H7 (cell line): Measurements from ENCODE around the gene PPY. TPM values are rescaled to one million over a fixed set of nuclear protein-coding genes. Genes with fewer than 3 reads are reported as not detected.
"Not testable (repeated sequence)": the region's sequence is repeated elsewhere in the genome, so short reads cannot be mapped to it uniquely, and the experiment has no call there.

ENCODE experiments used
- DNase-seq: peaks from one replicate; pipeline ENCODE4 v3.0.0; 2012
- H3K27me3 ChIP-seq: 2 replicates; pipeline ENCODE4 v1.6.0; 2011; ENCODE audit warnings: mild to moderate bottlenecking, low read length; ENCODE audit not compliant: control insufficient read depth, insufficient read depth
- H3K36me3 ChIP-seq: replicated peaks from 2 replicates; pipeline ENCODE4 v1.5.1; 2011; ENCODE audit warnings: low read length; ENCODE audit not compliant: control insufficient read depth, insufficient read depth
- H3K4me3 ChIP-seq: 2 replicates; pipeline ENCODE4 v1.5.1; 2011; ENCODE audit warnings: low read depth, mild to moderate bottlenecking, control low read depth, low read length, moderate library complexity; ENCODE audit not compliant: insufficient read depth
- total RNA-seq: library from RNA; depleted of rRNA; stranded (reverse); fragments of >200 nt; shearing (Covaris generic); gene quantifications from 2 replicates; pipeline ENCODE4 v1.2.3, GENCODE V29; 2014; rRNA removed

The PPY gene
- total RNA-seq, 1 experiment from 2014 or later: not detected

GRCh38 chr17:43894494-43894893 is 47.8 kb downstream of the PPY start:
- H3K4me3 ChIP-seq, H3K36me3 ChIP-seq, H3K27me3 ChIP-seq, DNase-seq: not testable (repeated sequence)

GRCh38 chr17:43892647-43892952 is 49.7 kb downstream of the PPY start:
- H3K36me3 ChIP-seq: no peaks in the 10 kb centered on the region
- no peak for DNase-seq
- H3K27me3 ChIP-seq: no peaks in the 10 kb centered on the region
- no peak overlapping the region for H3K4me3 ChIP-seq

- DNase-seq: peak; percentile 57
- H3K4me3 ChIP-seq: no peak overlapping the region
- no peaks in the 10 kb centered on the region for H3K27me3 ChIP-seq
- no peaks in the 10 kb centered on the region for H3K36me3 ChIP-seq
Measured at GRCh38 chr17:43891851-43892646, 50.2 kb downstream of the PPY start.

Other genes with a start within 250 kb of the PPY start
- gene SOST, start 183.7 kb downstream of the PPY start, total RNA-seq: not detected in 2 replicates
- gene DUSP3, start 163.5 kb downstream of the PPY start, total RNA-seq: 30.4 and 35.5 TPM in 2 replicates
- 0.21 and 0.37 TPM in 2 replicates for gene CFAP97D1, start 162.0 kb downstream of the PPY start, total RNA-seq
- 7.7 and 8.3 TPM in 2 replicates for gene MPP3, start 109.3 kb downstream of the PPY start, total RNA-seq
- gene CD300LG, start 95.3 kb downstream of the PPY start, total RNA-seq: not detected in 2 replicates
- 9.0 and 12.2 TPM in 2 replicates for gene MPP2, start 34.9 kb downstream of the PPY start, total RNA-seq
- gene PYY, start 11.5 kb upstream of the PPY start, total RNA-seq: 0.67 and 1.8 TPM in 2 replicates
- gene NAGS, start 62.1 kb upstream of the PPY start, total RNA-seq: 5.1 and 5.9 TPM in 2 replicates
- gene TMEM101, start 72.5 kb upstream of the PPY start, total RNA-seq: 31.7 and 48.5 TPM in 2 replicates
- gene LSM12, start 124.2 kb upstream of the PPY start, total RNA-seq: 101 and 109 TPM in 2 replicates
- 94.0 and 104 TPM in 2 replicates for gene G6PC3, start 128.3 kb upstream of the PPY start, total RNA-seq
- 72.5 and 89.0 TPM in 2 replicates for gene HDAC5, start 181.2 kb upstream of the PPY start, total RNA-seq
- 12.9 and 15.7 TPM in 2 replicates for gene HROB, start 199.5 kb upstream of the PPY start, total RNA-seq
- gene ASB16, start 228.2 kb upstream of the PPY start, total RNA-seq: 0.17 TPM in 1 of 2 replicates, not detected in the other
- gene TMUB2, start 244.5 kb upstream of the PPY start, total RNA-seq: 19.1 and 25.7 TPM in 2 replicates